B cell (primary cell): ENCODE results near the gene BEX3. TPM values are rescaled to one million over a fixed set of nuclear protein-coding genes. Genes with fewer than 3 reads are reported as not detected.

Experiments used
- ATAC-seq: fragments of 200-7000 bp; cut with Tn5 transposase; one replicate; pipeline ENCODE4 v1.10.0; 2021; ENCODE audit warnings: low read depth, mild to moderate bottlenecking, moderate number of reproducible peaks, moderate library complexity
- CTCF ChIA-PET: fragments of 350-600 bp; sonication (Branson Sonifier 250); formaldehyde crosslinking; loops from one replicate; lab custom pipeline; 2021; ENCODE audit warnings: antibody characterized with exemption, inconsistent platforms; lab: Charles Lee
- POLR2A ChIA-PET: fragments of 350-600 bp; sonication (Branson Sonifier 250); formaldehyde crosslinking; loops from one replicate; lab custom pipeline; 2021; ENCODE audit warnings: antibody characterized with exemption; lab: Charles Lee
- DNase-seq: peaks from one replicate; pipeline ENCODE4 v3.0.0; 2013
- H2AFZ ChIP-seq: 2 replicates; pipeline ENCODE4 v1.6.1; 2012; ENCODE audit warnings: mild to moderate bottlenecking, low read depth, low read length; ENCODE audit not compliant: insufficient read depth, poor library complexity, severe bottlenecking
- H3K27ac ChIP-seq, 2 donors: 1 replicate in 1 of 2; 2 replicates in 1 of 2; pipeline ENCODE4 v1.5.1; 2012 to 2013; ENCODE audit warnings: low read length in 2 of 2, mild to moderate bottlenecking in 2 of 2, moderate library complexity in 1 of 2
- H3K27me3 ChIP-seq, 4 experiments: fragments of 200-600 bp in 1 of 4; sonication (generic) in 1 of 4; replicated peaks in 1 of 4; 1 replicate in 2 of 4; 2 replicates in 2 of 4; pipeline versions ENCODE4 v1.6.1 to v1.7.0; 2013 to 2016; ENCODE audit warnings: low read length in 3 of 4, mild to moderate bottlenecking in 2 of 4, mixed read lengths in 1 of 4, moderate library complexity in 1 of 4; ENCODE audit not compliant: insufficient read depth in 4 of 4, control insufficient read depth in 3 of 4; ENCODE audit errors: control extremely low read depth in 1 of 4
- H3K36me3 ChIP-seq, 2 experiments: replicated peaks in 1 of 2; 1 replicate in 1 of 2; 2 replicates in 1 of 2; pipeline versions ENCODE4 v1.6.1 to v1.7.1; 2013; ENCODE audit warnings: low read length in 1 of 2; ENCODE audit not compliant: insufficient read depth in 2 of 2, control insufficient read depth in 1 of 2; ENCODE audit errors: control extremely low read depth in 1 of 2, extremely low read depth in 1 of 2
- H3K4me1 ChIP-seq, 2 donors: fragments of 200-600 bp in 1 of 2; sonication (generic) in 1 of 2; 1 replicate in 1 of 2; 2 replicates in 1 of 2; pipeline versions ENCODE4 v1.5.1 to v1.6.1; 2013 to 2017; ENCODE audit warnings: low read length in 2 of 2; ENCODE audit not compliant: control insufficient read depth in 2 of 2, insufficient read depth in 2 of 2
- H3K4me2 ChIP-seq: replicated peaks from 2 replicates; pipeline ENCODE3; 2012; ENCODE audit warnings: mild to moderate bottlenecking, low read depth, low read length; ENCODE audit not compliant: poor library complexity, severe bottlenecking
- H3K4me3 ChIP-seq, 5 experiments: fragments of 200-600 bp in 1 of 5; sonication (generic) in 1 of 5; 1 replicate in 3 of 5; 2 replicates in 2 of 5; pipeline versions ENCODE4 v1.5.1 to v1.7.0; 2011 to 2016; ENCODE audit warnings: low read length in 4 of 5, mild to moderate bottlenecking in 4 of 5, low read depth in 2 of 5, control low read depth in 1 of 5, moderate library complexity in 1 of 5; ENCODE audit not compliant: insufficient read depth in 1 of 5; ENCODE audit errors: control extremely low read depth in 1 of 5, extremely low read depth in 1 of 5
- H3K79me2 ChIP-seq: fragments of 200-600 bp; sonication (generic); one replicate; pipeline ENCODE4 v1.6.0; 2016; ENCODE audit warnings: low read length; ENCODE audit not compliant: control insufficient read depth, insufficient read depth
- H3K9ac ChIP-seq: fragments of 200-600 bp; sonication (generic); 2 replicates; pipeline ENCODE4 v1.6.1; 2017; ENCODE audit warnings: mild to moderate bottlenecking, low read length, moderate library complexity
- H3K9me3 ChIP-seq, 3 donors: one replicate each; pipeline versions ENCODE4 v1.6.1 to v1.7.1; 2013; ENCODE audit warnings: low read length in 2 of 3; ENCODE audit not compliant: control insufficient read depth in 2 of 3, insufficient read depth in 1 of 3; ENCODE audit errors: control extremely low read depth in 1 of 3
- H4K20me1 ChIP-seq: 2 replicates; pipeline ENCODE4 v1.6.0; 2012; ENCODE audit warnings: mild to moderate bottlenecking, low read length; ENCODE audit not compliant: insufficient read depth, control insufficient read depth, poor library complexity, severe bottlenecking
- H3K27ac Mint-ChIP-seq: one replicate; pipeline ENCODE4 v1.8.0; 2021; ENCODE audit warnings: mixed read lengths
- H3K27me3 Mint-ChIP-seq: one replicate; pipeline ENCODE4 v1.8.0; 2021; ENCODE audit warnings: mixed read lengths
- H3K4me1 Mint-ChIP-seq: one replicate; pipeline ENCODE4 v1.8.0; 2021; ENCODE audit warnings: mixed read lengths
- H3K4me3 Mint-ChIP-seq: one replicate; pipeline ENCODE4 v1.8.0; 2021; ENCODE audit warnings: mixed read lengths
- H3K9me3 Mint-ChIP-seq: one replicate; pipeline ENCODE4 v1.8.0; 2022; ENCODE audit warnings: mixed read lengths; ENCODE audit not compliant: insufficient read depth
- CTCF ChIP-seq: fragments of 200-600 bp; IDR thresholded peaks from one replicate; pipeline ENCODE4 v1.8.0; 2022; ENCODE audit warnings: antibody characterized with exemption, mild to moderate bottlenecking
- EZH2 ChIP-seq: IDR thresholded peaks from 2 replicates; pipeline ENCODE4 v1.6.1; 2012; ENCODE audit warnings: borderline replicate concordance, low read depth, mild to moderate bottlenecking, moderate library complexity, low read length; ENCODE audit not compliant: insufficient read depth, poor library complexity, severe bottlenecking
- WGBS: methylation state at CpG from one replicate; pipeline ENCODE4 v1.1.5; 2013; ENCODE audit warnings: missing lambda C conversion rate; ENCODE audit not compliant: insufficient coverage; 5-methylcytosine and 5-hydroxymethylcytosine counted together
- intact Hi-C: fragments of 100-400 bp; cut with micrococcal nuclease; formaldehyde crosslinking; loops from one replicate; pipeline ENCODE4 v1.10.0; 2022
- polyA plus RNA-seq: library from polyadenylated mRNA; depleted of rRNA; stranded (reverse); fragments of >200 nt; gene quantifications from 2 replicates; pipeline ENCODE4 v1.2.3, GENCODE V29; 2012
- total RNA-seq, 2 donors: library from RNA; stranded (reverse); fragments of 120-200 nt in 1 of 2; gene quantifications; 1 replicate in 1 of 2; 2 replicates in 1 of 2; pipeline versions ENCODE4 v1.2.3 to v1.2.4, GENCODE V29; 2013 to 2022

Gene BEX3
- total and polyA plus RNA-seq, 2 donors (not counting 1 experiment from before 2014, with no cell fraction given): 0.37 to 1.7 TPM

- no peak overlapping the region for H3K4me2 ChIP-seq
- no peak overlapping the region for H3K4me3 Mint-ChIP-seq
- no peak for ATAC-seq
- WGBS: 100% methylated on average over 1 of the region's 4 CpGs
- H3K9ac ChIP-seq: no peak overlapping the region
- DNase-seq: no peak
- H3K27ac ChIP-seq: no peak overlapping the region
- no peak overlapping the region for H3K4me3 ChIP-seq
- no peaks in the 10 kb centered on the region for H3K36me3 ChIP-seq
- no peaks in the 10 kb centered on the region for H3K4me1 Mint-ChIP-seq
- H3K27ac Mint-ChIP-seq: no peak overlapping the region
- no peaks in the 10 kb centered on the region for H3K9me3 ChIP-seq
- TF ChIP-seq CTCF: no peak
- H3K27me3 Mint-ChIP-seq: peaks cover 5% of the 10 kb centered on the region
- CTCF ChIA-PET: no interaction called here
- no peaks in the 10 kb centered on the region for H3K4me1 ChIP-seq
- H3K9me3 Mint-ChIP-seq: no peaks in the 10 kb centered on the region
- no peaks in the 10 kb centered on the region for H3K79me2 ChIP-seq
- no peaks in the 10 kb centered on the region for H4K20me1 ChIP-seq
- no peak overlapping the region for H2AFZ ChIP-seq
- intact Hi-C loops: no loop called here
- POLR2A ChIA-PET: no interaction called here
- no peaks in the 10 kb centered on the region for H3K27me3 ChIP-seq
Measured at GRCh38 chrX:103397707-103398106, 21.4 kb downstream of the BEX3 start.

GRCh38 chrX:103398421-103398864 is 22.1 kb downstream of the BEX3 start:
- peaks cover 5% of the 10 kb centered on the region for H3K27me3 Mint-ChIP-seq
- H3K27ac Mint-ChIP-seq: no peak overlapping the region
- Histone ChIP-seq H3K4me2 (no peak overlapping the region), H3K27ac (no peak overlapping the region), H3K36me3 (no peaks in the 10 kb centered on the region), H4K20me1 (no peaks in the 10 kb centered on the region), H3K4me3 (no peak overlapping the region), H3K27me3 (no peaks in the 10 kb centered on the region), H2AFZ (no peak overlapping the region), H3K4me1 (no peaks in the 10 kb centered on the region), H3K79me2 (no peaks in the 10 kb centered on the region), H3K9ac (no peak overlapping the region), H3K9me3 (no peaks in the 10 kb centered on the region)
- POLR2A ChIA-PET: no interaction called here
- ATAC-seq (no peak), DNase-seq (no peak)
- TF ChIP-seq EZH2 (no peak), CTCF (no peak)
- H3K9me3 Mint-ChIP-seq: no peaks in the 10 kb centered on the region
- no CpG with 5 or more reads among the region's 1 CpG for WGBS
- intact Hi-C loops: no loop called here
- H3K4me3 Mint-ChIP-seq: no peak overlapping the region
- CTCF ChIA-PET: no interaction called here
- no peaks in the 10 kb centered on the region for H3K4me1 Mint-ChIP-seq
